ENCODE results near the gene HMBS.
"Not testable (repeated sequence)": the region's sequence is repeated elsewhere in the genome, so short reads cannot be mapped to it uniquely, and the experiment has no call there.

Gene HMBS

GRCh38 chr11:119121008-119121810, 36.5 kb downstream of the HMBS start, which contains the start of gene HINFP:
Gene HINFP, plus strand, starts transcription at chr11:119121580. Its CDS starts 5,365 bp downstream, at chr11:119126945.
- peak; percentile 97 for DNase-seq (ENCODE audit: low spot score)

GRCh38 chr11:119121811-119122124, 37.1 kb downstream of the HMBS start:
- no peak for DNase-seq (ENCODE audit: low spot score)

GRCh38 chr11:119125821-119126220, 41.1 kb downstream of the HMBS start:
- no peak for DNase-seq (ENCODE audit: low spot score)

GRCh38 chr11:119126675-119127268, 42.1 kb downstream of the HMBS start:
- DNase-seq (ENCODE audit: low spot score): no peak

- no peak for DNase-seq (ENCODE audit: low spot score)
Observed at GRCh38 chr11:119130662-119131061, 46.0 kb downstream of the HMBS start.

- peak; percentile 65 for DNase-seq (ENCODE audit: low spot score)
Observed at GRCh38 chr11:119134389-119134978, 49.8 kb downstream of the HMBS start.

GRCh38 chr11:119139276-119139675, 54.6 kb downstream of the HMBS start:
- not testable (repeated sequence) for DNase-seq (ENCODE audit: low spot score)

Measured in D341Med (cell line).